GM15510 (cell line): ENCODE data around the gene BRINP2.

Source experiments
- POLR2A ChIP-seq: IDR thresholded peaks from 3 replicates; pipeline ENCODE4 v1.6.1; 2011; ENCODE audit warnings: borderline replicate concordance; ENCODE audit not compliant: insufficient read length; ENCODE audit errors: extremely low read depth

The BRINP2 gene

DNA sequence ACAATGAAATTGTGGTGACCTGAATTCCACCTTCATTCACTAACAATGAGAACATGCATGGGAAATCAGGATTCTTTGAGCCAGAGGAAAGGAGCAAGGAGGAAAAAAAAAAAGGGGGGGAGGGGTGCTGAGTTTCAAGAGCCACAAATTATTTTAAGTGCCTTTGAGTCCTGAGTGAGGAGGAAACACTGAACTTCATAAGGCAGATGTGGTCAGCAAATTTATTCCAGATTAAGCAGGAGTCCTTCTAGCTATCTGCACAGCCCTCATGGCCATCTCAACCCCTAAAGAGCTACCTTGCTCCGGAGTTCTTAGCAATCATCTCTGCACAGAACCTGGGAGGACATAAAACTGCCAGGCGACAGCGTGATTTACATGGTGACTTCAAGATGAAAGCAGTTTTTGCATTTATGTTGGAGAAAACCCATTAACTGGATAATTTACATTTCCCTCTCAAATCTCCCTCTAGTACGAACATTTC lies 27.9 kb upstream of the BRINP2 start:
- no peak for TF ChIP-seq POLR2A

GRCh38 chr1:177145106-177146070 lies 25.4 kb upstream of the BRINP2 start:
- no peak for TF ChIP-seq POLR2A

DNA sequence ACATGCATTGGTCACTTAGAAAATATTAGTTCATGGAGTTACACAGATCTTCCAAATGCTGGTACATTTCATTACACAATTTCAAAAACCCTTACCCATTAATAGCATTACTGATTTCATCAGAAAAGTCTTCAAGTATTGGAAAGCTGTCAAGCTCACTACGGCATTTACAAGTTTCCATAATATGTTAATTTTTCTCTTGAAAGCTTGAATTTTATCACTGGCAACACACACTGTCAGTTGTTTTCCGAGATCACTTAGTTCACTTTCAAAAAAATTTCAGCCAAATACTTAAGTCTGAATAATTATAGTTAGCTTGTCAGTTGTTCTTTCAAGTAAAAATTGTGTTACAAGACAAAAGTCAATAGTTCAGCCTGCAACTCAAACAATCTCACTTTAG lies 24.3 kb upstream of the BRINP2 start:
- TF ChIP-seq POLR2A = no peak

- no peak for TF ChIP-seq POLR2A
These were observed 8.5 kb upstream of the BRINP2 start for GRCh38 chr1:177162243-177162642.

- no peak for TF ChIP-seq POLR2A
These were observed 6.8 kb upstream of the BRINP2 start for GRCh38 chr1:177163844-177164379.

GRCh38 chr1:177164380-177165068 lies 6.2 kb upstream of the BRINP2 start, which contains the start of gene ASTN1:
Gene ASTN1, minus strand, starts transcription at chr1:177164712. Its CDS starts 36 bp downstream, at chr1:177164676.
- TF ChIP-seq POLR2A = no peak

DNA sequence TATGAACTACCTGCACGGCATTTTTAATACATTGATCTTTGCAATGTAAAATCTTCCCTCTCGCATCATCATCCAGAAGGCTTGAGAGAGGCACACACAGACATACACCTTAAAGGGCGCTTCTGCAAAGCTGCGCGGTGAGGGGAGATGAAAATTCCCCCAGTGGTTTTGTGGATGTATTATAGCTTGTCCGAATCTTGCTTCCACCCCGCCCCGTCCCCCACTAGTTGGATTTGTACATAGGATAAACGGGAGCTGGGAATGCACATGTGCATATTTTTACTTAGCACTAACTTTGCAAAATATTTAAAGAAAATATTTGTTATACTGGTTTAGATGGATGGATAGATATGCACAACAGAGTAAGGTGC lies 5.7 kb upstream of the BRINP2 start:
- no peak for TF ChIP-seq POLR2A

DNA sequence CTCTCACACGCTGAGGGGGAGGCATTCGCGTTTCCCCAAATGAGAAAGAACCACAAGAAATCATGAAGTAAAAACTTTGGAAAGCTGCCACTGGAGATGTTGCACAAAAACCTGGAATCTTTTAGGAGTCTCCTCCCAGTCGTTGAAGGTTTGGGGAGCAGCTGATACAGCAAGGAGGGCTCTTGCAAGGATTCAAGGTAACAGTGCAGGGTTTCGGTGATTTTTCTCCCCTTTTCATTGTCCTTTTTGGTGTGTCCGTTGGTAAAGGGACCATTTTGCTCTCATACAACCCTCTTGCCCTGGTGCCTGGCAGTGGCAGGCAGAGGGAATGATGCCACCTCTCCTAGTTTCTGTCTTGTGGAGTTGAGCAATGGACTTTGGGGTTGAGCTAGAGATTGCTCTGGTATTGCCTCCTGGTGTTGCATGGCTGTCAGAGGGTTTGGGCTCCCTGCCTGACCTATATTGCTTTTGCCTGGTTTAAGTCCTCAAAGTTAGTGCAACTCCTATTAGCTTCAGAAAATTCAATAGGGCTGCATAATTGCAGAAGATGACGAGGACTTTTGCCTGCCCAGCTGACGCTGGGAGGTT lies 872 bp downstream of the BRINP2 start:
- TF ChIP-seq POLR2A = no peak

GRCh38 chr1:177172272-177172671 lies 1.5 kb downstream of the BRINP2 start:
- no peak for TF ChIP-seq POLR2A

GRCh38 chr1:177172866-177173265 lies 2.1 kb downstream of the BRINP2 start:
- no peak for TF ChIP-seq POLR2A

DNA sequence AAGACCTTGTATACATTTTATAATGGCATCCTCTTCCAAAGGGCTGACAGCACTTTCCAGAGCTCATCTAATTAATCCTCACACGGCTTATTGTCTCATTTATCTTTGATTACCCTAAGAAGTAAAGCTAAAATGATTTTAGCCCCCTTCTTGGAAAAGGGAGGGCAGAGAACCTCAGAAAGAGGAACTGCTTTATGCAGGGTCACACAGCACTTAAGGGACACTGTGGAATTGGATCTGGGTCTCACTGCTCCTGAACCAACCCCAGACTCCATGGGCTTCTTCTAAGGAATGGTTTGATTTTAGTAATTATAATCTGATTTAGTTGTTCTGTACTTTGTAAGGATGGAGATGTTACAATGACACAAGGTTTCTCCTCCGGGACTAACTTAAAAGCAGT lies 3.2 kb downstream of the BRINP2 start:
- TF ChIP-seq POLR2A = no peak

DNA sequence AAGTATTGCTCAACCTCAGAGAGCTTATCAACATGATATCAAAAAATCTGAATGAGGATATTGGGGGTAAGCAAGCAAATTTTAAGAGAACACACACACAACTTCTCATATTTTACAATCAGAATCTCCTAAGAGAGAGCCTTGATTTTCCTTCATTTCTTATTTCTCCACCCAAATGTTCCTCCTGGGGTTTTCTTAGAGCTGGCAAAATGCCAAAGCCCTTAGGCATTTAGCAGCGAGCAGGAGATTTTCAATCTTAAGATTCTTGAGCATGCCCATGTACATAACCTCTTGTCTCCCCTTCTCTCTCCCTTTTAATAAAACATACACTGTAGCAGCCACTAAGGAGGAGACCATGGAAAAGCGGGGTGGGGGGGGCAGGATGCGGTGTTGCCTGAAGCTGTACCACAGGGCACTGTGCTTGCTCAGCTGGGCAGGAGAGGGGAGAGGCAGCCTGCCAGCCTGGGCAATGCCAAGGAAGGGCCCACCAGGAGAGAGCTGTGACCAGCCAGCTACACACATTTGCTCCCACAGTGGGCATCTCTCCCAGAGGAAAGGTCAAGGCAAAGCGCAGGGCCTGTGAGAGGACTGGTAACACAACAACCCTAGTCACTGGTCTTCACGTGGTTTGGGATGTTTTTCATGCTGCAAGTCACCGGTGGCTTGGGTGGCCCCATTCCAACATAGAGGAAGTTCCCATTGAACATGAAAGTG lies 4.3 kb downstream of the BRINP2 start:
- no peak for TF ChIP-seq POLR2A

GRCh38 chr1:177181280-177181630 lies 10.5 kb downstream of the BRINP2 start:
- TF ChIP-seq POLR2A = no peak

GRCh38 chr1:177181631-177182291 lies 11.0 kb downstream of the BRINP2 start:
- TF ChIP-seq POLR2A = no peak
